Measurements from ENCODE around the gene CAMK2B. TPM values are rescaled to one million over a fixed set of nuclear protein-coding genes. Genes with fewer than 3 reads are reported as not detected.
A peak's percentile ranks its signal among the peaks of the same experiment; 100 is the strongest.

Gene CAMK2B
- total RNA-seq, 1 donor from 2014 or later, result 0.09 TPM

GRCh38 chr7:44306606-44307005 is 18.8 kb downstream of the CAMK2B start:
- Histone ChIP-seq H3F3A (ENCODE audit: low read depth) (no peaks in the 10 kb centered on the region), H4K20me1 (ENCODE audit: low read depth) (no peaks in the 10 kb centered on the region), H3K27me3 (peaks cover 47% of the 10 kb centered on the region), H3K79me2 (ENCODE audit: low read depth) (no peaks in the 10 kb centered on the region), H3K4me2 (no peak overlapping the region), H3K9ac (no peak overlapping the region), H3K27ac (no peak overlapping the region), H3K4me3 (no peak overlapping the region), H2AFZ (replicated peaks) (no peak overlapping the region), H3K36me3 (no peaks in the 10 kb centered on the region), H3K4me1 (peaks cover 7% of the 10 kb centered on the region), H3K9me3 (ENCODE audit: low read depth) (no peaks in the 10 kb centered on the region)
- DNase-seq (ENCODE audit: low spot score), result no peak
- Mint-ChIP-seq H3K9me3 (peaks cover 4% of the 10 kb centered on the region), H3K4me1 (peaks cover 6% of the 10 kb centered on the region), H3K36me3 (no peaks in the 10 kb centered on the region), H3K27ac (no peak overlapping the region), H3K4me3 (no peak overlapping the region), H3K27me3 (ENCODE audit: insufficient read depth, low read depth) (peaks cover 7% of the 10 kb centered on the region)
- no peak for TF ChIP-seq EZH2phosphoT487 (IDR thresholded peaks at IDR 0.05)
- TF ChIP-seq EZH2 (IDR thresholded peaks at IDR 0.05), result no peak
- TF ChIP-seq CTCF (IDR thresholded peaks at IDR 0.05), result no peak

GRCh38 chr7:44305564-44306507 is 19.6 kb downstream of the CAMK2B start:
- Histone ChIP-seq H3K4me3 (no peak overlapping the region), H3K36me3 (no peaks in the 10 kb centered on the region), H3K79me2 (ENCODE audit: low read depth) (no peaks in the 10 kb centered on the region), H3F3A (ENCODE audit: low read depth) (no peaks in the 10 kb centered on the region), H3K4me1 (peaks cover 7% of the 10 kb centered on the region), H2AFZ (replicated peaks) (no peak overlapping the region), H3K9ac (no peak overlapping the region), H3K4me2 (no peak overlapping the region), H3K27me3 (peaks cover 42% of the 10 kb centered on the region), H3K27ac (no peak overlapping the region), H3K9me3 (ENCODE audit: low read depth) (no peaks in the 10 kb centered on the region), H4K20me1 (ENCODE audit: low read depth) (no peaks in the 10 kb centered on the region)
- Mint-ChIP-seq H3K27ac (no peak overlapping the region), H3K27me3 (ENCODE audit: insufficient read depth, low read depth) (peaks cover 7% of the 10 kb centered on the region), H3K4me3 (no peak overlapping the region), H3K36me3 (no peaks in the 10 kb centered on the region), H3K9me3 (peaks cover 4% of the 10 kb centered on the region), H3K4me1 (peaks cover 6% of the 10 kb centered on the region)
- DNase-seq (ENCODE audit: low spot score), result no peak
- TF ChIP-seq CTCF (IDR thresholded peaks at IDR 0.05) (no peak), EZH2phosphoT487 (IDR thresholded peaks at IDR 0.05) (no peak), EZH2 (IDR thresholded peaks at IDR 0.05) (no peak)

GRCh38 chr7:44294325-44295069 is 30.9 kb downstream of the CAMK2B start:
- Mint-ChIP-seq H3K4me1 (peaks cover 17% of the 10 kb centered on the region), H3K27me3 (ENCODE audit: insufficient read depth, low read depth) (peaks cover 10% of the 10 kb centered on the region), H3K4me3 (no peak overlapping the region), H3K27ac (no peak overlapping the region), H3K36me3 (no peaks in the 10 kb centered on the region), H3K9me3 (no peaks in the 10 kb centered on the region)
- H3K27me3 ChIP-seq, result peaks cover 78% of the 10 kb centered on the region
- TF ChIP-seq EZH2 (IDR thresholded peaks at IDR 0.05) (no peak), CTCF (IDR thresholded peaks at IDR 0.05) (no peak), EZH2phosphoT487 (IDR thresholded peaks at IDR 0.05) (no peak)
- no peak overlapping the region for H3K4me3 ChIP-seq
- H3K4me2 ChIP-seq, result no peak overlapping the region
- no peaks in the 10 kb centered on the region for H4K20me1 ChIP-seq (ENCODE audit: low read depth)
- no peak overlapping the region for H3K9ac ChIP-seq
- peak; percentile 1 for DNase-seq (ENCODE audit: low spot score)
- no peaks in the 10 kb centered on the region for H3K79me2 ChIP-seq (ENCODE audit: low read depth)
- H3K36me3 ChIP-seq, result no peaks in the 10 kb centered on the region
- H3K9me3 ChIP-seq (ENCODE audit: low read depth), result no peaks in the 10 kb centered on the region
- H2AFZ ChIP-seq (replicated peaks), result no peak overlapping the region
- H3K27ac ChIP-seq, result no peak overlapping the region
- H3F3A ChIP-seq (ENCODE audit: low read depth), result no peaks in the 10 kb centered on the region
- H3K4me1 ChIP-seq, result peaks cover 6% of the 10 kb centered on the region
